PC-3 (cell line): Measurements from ENCODE around the gene PUS3.

Experiments used
- CTCF ChIP-seq: fragments of 300-600 bp; sonication (generic); conservative IDR thresholded peaks from 2 replicates; pipeline ENCODE4 v1.5.1; 2017; ENCODE audit warnings: antibody characterized with exemption, low read depth, mild to moderate bottlenecking, low read length
- EZH2 ChIP-seq: fragments of 300-600 bp; sonication (generic); IDR thresholded peaks from one replicate; pipeline ENCODE4 v1.6.1; 2017; ENCODE audit warnings: antibody characterized with exemption, mild to moderate bottlenecking, low read length; ENCODE audit not compliant: unreplicated experiment

DNA sequence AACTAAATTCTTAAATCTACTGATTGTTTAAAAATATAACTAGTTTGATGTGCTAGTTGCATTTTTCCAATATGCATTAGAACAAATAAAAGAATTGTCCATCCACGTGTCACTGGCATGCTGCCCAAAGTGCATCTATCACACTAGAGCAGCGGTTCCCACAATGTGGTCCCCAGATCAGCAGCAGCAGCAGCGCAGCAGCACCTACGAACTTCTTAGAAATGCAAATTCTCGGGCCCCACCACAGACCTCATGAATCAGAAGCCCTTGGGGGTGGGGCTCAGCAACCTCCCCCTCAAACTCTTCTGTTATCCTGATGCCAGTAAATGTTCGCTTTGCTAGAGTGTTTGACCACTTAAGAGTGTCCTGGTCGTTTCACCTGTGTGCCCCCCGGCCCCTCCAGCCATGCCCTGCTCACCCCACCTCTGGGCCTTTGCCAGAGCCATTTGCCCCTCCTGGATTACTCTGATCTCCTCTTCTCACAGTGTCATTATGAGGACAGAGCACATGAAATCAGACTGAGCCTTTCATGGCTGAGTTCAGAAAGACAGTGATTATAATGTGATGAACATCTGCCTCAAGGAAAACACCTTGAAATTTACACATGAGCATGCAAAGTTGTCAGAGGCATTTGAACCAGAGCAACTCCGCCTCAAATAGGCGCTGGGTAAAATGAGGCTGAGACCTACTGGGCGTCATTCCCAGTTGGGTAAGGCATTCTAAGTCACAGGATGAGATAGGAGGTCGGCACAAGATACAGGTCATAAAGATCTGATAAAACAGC lies 30.2 kb upstream of the PUS3 start:
- TF ChIP-seq CTCF (no peak), EZH2 (no peak)
